ENCODE results near the gene BARX2.
"Not testable (repeated sequence)": the region's sequence is repeated elsewhere in the genome, so short reads cannot be mapped to it uniquely, and the experiment has no call there.

The BARX2 gene, protein sequence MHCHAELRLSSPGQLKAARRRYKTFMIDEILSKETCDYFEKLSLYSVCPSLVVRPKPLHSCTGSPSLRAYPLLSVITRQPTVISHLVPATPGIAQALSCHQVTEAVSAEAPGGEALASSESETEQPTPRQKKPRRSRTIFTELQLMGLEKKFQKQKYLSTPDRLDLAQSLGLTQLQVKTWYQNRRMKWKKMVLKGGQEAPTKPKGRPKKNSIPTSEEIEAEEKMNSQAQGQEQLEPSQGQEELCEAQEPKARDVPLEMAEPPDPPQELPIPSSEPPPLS

DNA sequence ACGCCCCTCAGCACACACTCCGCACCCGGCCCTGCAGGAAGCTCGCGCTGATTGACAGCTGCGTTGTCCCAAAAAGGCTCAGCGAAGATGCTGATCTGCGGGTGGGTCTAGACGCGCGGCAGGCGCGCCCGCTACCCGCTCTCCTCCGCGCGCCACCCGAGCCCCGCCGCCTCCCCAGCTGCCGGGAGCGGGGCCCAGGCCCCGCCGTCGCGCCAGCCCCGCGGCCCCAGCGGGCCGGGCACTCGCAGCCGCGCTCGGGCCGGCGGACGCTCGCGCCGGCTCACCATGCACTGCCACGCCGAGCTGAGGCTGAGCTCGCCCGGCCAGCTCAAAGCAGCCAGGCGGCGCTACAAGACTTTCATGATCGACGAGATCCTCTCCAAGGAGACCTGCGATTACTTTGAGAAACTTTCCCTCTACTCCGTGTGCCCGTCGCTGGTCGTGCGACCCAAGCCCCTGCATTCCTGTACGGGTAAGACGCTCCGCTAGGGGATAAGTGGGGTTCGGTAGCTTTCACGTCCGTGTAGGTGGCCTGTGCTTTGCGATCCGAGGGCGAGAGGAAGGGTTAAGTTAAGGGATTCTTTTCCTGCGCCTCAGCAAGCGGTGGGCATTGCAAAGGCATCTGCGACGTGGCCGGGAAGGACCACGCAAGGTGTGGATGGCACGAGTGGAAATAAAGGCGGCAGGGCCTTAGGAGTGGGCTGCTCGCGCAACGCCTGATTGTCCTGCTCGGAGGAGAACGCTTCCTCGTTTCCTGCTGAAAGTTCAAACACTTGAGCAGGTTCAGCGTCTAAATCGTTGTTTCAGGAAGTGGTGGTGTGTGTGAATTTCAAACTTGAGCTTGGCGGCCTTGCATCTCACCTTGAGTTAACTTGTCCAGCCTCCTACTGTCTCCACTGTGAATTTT, at the start of gene BARX2:
Gene BARX2 (plus strand): TSS at position 98 of the 907 bp plus-strand sequence. CDS start 188 bp downstream, at position 286.
- no peak for DNase-seq

DNA sequence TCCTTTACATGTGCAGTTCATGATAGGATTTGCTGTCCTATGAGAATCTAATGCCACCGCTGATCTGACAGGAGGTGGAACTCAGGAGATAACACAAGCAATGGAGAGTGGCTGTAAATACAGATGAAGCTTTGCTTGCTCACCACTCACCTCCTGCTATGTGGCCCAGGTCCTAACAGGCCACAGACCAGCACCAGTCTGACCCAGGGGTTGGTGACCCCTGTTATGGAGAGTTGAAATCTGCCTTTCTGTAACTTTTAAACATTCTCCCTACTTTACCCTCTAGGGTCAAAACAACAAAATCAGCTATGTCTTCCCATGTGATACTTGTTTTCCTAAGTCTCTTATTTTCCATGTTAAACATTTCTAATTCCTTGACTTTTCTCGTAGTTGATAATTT, 48.7 kb upstream of the BARX2 start:
- no peak for DNase-seq

DNA sequence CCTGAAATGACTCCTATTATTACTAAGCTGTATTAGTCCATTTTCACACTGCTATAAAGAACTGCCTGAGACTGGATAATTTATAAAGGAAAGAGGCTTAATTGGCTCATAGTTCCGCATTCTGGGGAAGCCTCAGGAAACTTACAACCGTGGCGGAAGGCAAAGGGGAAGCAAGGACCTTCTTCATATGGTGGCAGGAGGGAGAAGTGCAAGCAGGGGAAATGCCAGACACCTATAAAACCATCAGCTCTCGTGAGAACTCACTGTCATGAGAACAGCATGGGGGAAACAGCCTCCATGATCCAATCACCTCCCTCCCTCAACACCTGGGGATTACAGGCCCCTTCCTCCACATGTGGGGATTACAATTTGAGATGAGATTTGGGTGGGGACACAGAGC, 47.9 kb upstream of the BARX2 start:
- DNase-seq, result not testable (repeated sequence)

DNA sequence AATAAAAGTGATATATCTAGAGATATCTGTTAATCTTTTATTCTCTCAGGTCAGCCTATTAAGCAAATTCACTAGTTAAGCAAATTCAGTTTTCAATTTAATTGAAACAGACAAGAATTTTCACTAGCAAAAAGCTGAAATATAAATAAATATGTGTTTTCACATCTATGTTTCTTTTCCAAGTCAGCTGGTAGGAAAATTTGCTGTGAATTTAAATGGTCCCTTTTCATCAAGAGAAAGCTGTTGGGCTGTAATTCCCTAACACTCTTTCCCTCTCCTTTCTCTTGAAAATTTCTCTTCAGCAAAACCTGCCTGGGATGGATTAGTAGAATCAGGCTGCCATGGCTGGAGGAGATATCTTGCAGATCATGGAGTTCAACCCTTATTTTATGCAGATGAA, 46.9 kb upstream of the BARX2 start:
- DNase-seq, result no peak

DNA sequence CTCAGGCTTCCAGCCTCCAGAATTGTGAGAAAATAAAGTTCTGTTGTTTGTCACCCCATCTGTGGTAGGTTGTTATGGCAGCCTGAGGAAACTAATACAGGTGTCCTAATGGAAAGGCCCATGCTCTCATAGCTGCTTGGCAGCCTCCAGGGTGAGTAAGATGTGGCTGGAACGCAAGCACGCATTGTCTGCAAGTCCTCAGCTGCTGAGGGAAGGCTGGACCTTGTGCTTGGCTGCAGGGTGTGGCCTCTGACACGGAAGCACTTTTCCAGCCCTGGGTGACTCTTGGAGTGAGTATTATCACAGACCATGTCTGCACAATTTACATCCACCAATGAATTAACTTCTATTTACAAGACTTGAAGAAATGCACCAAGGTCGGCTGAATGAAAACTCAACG, 44.4 kb upstream of the BARX2 start:
- no peak for DNase-seq

DNA sequence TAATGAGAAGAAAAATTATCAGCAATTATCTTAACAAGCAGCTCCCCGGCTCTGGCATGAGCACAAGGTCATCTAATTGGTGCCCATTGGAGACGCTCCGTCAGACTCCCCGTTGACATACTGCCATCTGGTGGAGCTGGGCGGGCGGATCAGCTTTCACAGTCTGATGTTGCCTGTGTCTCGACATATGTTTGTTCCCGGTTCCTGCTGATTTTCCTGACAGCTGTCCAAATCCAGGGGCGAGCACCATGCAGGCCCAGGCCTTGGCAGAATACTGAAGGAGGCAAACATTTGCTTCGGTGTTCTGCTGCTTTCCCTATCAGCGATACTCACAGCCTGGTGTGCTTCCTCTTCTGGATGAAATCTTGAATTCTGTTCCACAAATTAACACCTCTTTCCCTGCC, 43.8 kb upstream of the BARX2 start:
- peak; percentile 53 to 65 for DNase-seq

DNA sequence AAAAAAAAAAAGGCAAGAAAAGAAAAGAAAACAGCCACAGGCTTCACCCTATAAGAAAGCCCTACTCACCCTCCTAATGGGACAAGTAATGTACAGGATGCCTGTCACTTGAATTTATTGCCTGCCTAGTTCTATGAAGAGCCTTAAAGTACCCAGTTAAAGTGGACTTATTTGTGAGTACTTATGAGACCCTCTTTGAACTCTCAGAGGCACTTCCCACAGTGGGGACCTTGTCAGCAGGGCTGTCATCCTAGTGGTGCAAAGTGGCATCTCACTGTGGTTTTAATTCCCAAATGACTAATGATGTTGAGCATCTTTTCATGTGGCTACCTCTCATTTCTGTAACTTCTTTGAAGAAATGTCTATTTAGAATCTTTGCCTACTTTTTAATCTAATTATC, 41.8 kb upstream of the BARX2 start:
- DNase-seq, result no peak

DNA sequence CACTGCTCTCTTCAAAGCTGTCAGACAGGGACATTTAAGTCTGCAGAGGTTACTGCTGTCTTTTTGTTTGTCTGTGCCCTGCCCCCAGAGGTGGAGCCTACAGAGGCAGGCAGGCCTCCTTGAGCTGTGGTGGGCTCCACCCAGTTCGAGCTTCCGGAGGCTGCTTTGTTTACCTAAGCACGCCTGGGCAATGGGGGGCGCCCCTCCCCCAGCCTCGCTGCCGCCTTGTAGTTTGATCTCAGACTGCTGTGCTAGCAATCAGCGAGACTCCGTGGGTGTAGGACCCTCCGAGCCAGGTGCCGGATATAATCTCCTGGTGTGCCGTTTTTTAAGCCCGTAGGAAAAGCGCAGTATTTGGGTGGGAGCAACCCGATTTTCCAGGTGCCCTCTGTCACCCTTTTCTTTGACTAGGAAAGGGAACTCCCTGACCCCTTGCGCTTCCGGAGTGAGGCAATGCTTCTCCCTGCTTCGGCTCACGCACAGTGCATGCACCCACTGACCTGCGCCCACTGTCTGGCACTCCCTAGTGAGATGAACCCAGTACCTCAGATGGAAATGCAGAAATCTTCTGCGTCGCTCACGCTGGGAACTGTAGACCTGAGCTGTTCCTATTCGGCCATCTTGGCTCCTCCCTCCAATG, 31.2 kb upstream of the BARX2 start:
- not testable (repeated sequence) for DNase-seq

DNA sequence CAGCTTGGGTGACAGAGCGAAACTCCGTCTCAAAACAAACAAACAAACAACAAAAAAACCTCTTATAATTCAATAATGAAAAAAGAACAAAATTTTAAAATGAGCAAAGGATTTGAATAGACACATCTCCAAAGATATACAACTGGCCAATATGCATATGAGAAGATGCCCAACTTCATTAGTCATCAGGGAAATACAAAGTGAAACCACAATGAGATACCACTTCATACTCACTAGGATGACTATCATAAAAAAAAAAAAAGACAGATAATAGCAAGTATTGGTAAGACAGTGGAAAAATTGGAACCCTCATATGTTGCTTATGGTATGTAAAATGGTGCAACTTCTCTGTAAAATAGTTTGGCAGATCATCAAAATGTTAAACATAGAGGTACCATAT, 28.7 kb upstream of the BARX2 start:
- no peak for DNase-seq

DNA sequence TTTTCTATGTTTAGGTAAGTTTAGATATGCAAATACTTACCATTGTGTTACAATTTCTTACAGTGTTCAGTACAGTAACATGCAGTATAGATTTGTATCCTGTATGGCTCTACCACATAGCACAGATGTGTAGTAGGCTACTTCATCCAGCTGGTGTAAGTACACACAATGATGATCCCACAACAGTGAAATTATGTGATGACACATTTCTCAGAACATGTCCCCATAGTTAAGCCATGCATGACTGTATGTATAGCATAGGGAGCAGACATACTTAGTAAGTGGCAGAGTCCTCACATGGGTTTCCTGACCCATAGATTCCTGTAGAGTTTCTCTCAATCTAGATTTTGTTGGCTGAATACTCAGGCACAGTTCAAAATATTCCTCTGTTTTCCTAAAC, 26.8 kb upstream of the BARX2 start:
- DNase-seq, result no peak

DNA sequence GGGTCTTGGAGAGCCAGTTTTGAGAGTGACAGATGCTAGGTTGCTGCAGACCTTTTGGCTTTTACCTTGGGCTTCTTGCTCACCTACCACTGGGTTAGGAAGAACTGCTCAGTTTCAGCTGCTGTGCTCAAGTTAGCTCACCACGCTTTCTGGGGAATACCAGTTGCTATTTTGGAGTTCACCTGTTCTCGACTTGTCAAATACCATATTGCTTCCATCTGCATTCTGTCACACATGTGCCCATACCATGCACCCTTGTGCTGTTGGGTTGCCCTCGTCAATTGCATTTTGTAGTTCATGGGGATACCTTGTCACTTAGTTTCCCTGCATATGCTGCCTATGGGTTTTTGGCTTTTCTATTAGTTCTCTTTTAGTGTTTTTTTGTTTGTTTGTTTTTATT, 23.0 kb upstream of the BARX2 start:
- DNase-seq, result no peak

DNA sequence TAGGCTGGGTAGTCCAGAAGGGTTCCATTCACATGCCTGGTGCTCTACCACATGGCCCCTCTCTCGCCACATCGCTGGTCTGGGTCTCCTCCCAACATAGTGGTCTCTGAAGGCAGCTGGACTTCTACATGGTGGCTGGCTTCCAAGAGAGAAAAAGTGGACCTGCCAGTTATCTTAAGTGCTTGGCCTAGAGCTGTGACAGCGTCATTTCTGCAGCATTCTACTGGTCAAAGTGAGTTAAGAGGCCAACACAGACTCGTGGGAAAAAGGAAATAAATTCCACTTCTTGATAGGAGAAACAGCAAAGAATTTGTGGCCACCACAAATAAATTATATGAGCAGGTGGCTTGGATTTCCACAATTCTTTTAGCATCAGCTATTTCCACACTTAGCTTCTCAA, 21.0 kb upstream of the BARX2 start:
- DNase-seq, result no peak

DNA sequence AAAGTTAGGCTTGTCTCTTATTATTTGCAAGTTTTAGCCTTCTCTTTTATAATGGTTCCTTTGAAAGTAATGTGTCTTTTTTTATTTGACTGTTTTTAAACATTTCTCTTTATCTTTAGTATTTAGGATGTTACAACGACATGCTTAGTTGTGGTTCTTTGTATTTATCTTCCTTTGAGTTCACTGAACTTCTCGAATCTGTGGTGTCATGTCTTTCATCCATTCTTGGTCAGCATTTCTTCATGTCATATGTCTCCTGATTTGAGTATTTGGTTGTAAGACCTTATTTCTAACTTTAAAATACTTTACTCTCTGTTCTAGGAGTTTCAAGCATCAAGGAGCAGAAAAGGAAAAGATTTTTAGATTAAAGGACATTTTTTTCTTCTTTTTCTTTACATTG, 15.9 kb upstream of the BARX2 start:
- no peak for DNase-seq

DNA sequence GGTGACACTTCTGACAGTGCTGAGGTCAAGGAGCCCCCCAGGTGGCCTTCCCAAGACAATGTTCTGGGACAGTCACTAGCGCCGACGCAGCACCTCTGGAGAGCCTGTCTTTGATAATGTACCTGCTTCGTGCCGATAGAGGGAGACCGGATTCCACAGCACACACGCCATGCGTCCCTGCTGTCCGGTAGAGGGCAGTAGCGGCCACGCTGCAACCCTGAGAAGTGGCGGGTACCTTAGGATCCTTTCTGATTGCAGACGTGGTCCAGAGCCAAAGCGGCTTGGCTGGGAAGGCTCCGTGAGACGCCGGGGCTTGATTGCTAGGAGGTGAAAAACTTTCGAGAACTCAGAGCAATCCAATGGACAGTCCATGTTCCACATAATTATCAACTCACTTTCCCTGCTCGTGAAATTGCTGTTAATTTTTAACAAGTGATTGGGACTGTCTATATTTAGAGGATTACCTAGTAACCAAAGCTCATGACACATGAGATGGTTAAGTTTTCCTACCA, 11.4 kb upstream of the BARX2 start:
- DNase-seq, result peak; percentile 64 to 70

DNA sequence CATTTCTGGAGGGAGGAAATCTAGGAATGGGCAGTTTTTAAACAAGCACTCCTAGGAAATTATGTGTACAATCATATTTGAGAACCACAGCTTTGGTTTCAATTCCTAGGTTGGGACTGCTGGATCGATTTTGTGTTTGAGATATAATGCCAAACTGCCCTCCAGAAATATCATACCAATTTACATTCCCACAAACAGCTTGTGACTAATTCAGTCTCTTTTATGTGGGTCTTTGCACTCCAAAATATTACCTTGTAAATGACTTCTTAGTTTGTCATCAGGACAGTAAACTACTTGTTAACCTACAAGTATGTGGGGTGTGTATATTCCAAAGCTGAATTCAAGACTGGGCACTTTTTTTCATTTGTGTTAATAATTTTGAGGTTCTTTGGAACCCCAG, 9.8 kb upstream of the BARX2 start:
- no peak for DNase-seq

DNA sequence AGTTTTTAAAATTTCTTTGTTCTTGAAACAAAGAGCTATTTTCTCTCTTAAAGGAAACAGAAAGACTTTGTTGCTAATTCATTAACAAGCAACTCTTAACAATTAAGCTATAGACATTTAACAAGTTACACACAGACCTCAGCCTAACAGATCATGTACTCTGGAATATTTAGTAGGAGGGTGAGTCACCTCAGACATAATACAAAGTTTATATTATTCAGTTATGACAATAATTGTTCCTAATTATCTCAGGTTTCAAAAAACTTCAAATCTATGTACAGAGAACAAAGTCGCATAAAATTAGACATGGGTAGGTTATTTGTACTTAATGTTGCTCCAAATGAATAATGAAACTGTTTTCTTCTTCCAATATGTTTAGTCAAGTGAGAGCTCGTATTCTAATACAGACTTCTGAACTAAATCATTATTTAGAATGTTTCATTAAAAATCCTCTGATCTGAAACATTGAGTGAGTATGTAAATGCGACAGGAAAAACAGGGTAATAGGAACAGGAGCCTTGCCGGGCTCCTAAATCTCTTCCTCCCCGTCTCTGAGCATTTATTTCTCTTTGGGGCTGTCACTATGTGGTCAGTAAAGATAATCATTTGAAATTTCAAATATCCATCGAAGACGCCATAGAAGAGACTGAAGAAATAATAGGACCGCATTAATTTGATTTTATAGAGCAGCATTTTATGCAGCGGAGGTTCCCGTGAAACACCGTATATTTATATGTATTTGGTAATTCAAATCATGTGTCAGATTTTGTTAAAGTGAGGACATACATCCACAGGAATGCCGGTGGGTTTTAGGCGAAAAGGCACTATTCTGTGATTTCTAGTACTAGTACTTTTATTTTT, 8.7 kb upstream of the BARX2 start:
- no peak for DNase-seq

DNA sequence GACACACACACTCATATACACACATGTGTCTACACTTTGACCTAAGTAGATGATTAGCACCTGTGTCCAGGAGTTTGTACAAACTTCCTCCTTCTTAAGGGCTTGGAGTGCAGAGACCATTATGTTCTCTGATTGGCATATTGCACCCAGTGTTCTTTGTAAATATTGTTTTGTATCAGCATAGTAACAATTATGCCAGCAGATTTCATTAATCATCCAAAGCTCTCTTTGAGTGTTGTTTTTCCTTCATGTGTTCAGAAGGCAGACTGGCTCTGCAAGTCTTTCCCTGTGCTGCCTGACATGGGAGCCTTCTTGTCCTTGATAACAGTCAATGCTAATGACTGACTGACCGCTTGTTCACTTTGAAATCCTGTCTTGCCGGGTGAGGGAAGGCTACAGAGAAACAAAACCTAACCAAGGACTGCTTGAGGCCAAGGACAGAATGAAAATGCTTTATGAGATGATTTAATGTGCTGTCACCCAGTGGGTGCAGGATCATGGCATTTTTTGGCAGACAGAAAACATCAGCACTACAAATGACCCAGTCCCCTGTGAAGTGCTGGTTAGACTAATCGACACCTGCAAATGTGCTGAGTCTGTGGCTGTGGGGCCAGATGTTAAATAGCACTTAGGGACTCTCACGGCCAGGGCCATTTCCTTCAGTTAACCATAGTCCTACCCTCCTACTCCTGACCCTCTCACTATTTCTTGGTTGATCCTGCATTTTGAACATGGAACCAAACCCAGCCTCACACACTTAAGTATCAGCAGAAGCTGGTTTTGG, 6.6 kb upstream of the BARX2 start:
- no peak for DNase-seq

DNA sequence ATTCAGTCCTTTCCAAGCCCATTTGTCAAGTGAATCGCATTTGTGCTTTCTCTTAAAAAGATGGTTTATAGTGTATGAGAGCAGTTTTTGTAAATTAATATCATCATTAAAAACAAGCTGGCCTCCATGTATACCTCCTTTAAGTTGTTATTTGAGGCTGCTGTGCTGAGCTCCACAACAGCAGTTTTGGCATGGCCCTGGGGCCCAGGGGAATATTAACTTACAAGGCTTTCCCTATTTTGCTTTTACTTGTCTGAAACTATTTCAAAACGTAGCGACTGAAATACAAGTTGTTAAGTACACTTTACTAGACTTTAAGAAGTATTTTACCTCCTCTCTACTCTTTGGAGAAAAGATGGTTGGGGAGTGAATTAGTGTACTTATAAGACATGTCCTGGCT, 4.9 kb upstream of the BARX2 start:
- no peak for DNase-seq

DNA sequence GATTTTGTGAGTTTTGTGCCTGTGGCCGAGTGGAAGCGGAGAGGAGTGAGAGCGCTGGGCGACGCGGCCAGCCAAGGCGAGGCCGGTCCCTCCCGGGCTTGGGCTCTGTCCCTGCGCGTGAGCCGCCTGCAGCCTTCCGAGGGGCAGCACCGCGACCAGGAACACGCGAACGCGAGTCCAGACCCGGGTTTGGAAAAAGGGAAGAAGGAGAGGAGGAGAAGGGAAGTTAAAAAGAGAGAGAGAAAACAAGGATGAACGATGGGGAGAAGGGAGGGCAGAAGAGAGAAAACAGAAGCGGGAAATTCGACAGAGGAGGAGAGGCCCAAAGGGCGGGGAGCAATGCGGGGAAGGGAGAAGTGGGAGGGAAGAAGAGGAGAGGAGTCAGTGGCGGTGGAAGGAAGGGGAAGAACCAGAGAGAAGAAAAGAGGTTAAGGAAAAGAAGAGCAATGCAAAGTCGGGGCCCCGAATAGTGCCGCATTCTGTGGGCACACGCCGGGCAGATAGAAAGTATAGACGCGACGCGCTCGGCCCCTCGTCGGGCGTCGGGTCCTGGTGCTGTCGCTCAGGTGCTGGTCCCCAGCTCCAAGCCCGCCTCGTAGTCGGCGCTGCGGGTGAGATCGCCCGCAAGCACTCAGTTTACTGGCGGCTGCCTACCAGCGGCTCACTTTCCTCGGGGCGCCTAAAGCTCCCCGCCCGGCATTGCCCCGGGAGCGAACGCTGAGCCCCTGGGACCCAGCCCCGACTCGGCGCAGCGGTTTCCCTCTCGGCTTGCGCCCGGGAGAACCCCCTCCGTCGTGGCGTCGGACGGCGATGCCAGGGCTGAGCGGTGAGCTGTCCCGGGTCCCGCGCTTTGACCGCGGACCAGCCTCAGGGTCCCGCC, 2.8 kb upstream of the BARX2 start:
- no peak for DNase-seq

DNA sequence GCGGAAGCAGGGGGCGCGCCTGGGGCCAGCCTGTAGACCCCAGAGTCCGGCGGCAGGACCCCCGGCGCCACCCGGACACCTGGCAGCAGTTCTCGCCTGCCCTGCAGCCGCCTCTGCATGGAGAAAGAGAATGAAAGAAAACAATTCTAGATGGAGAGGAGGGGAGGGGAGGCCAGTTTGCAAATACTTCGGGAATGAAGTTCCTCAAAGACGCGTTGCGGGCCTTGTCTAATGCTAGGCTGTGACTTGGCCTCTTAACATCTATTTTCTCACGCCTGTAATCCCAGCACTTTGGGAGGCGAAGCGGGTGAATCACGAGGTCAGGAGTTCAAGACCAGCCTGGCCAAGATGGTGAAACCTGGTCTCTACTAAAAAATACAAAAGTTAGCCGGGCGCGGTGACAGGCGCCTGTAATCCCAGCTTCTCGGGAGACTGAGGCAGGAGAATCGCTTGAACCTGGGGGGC, 2.1 kb upstream of the BARX2 start:
- DNase-seq, result no peak

Data from activated CD4-positive, alpha-beta T cell treated with anti-CD3 and anti-CD28 coated beads for 4 hours (primary cell).